ENCODE measurements around the gene PCMTD2. TPM values are rescaled to one million over a fixed set of nuclear protein-coding genes. Genes with fewer than 3 reads are reported as not detected.

PCMTD2 gene
- total RNA-seq, 1 experiment from 2014 or later = 52.0 TPM

DNA sequence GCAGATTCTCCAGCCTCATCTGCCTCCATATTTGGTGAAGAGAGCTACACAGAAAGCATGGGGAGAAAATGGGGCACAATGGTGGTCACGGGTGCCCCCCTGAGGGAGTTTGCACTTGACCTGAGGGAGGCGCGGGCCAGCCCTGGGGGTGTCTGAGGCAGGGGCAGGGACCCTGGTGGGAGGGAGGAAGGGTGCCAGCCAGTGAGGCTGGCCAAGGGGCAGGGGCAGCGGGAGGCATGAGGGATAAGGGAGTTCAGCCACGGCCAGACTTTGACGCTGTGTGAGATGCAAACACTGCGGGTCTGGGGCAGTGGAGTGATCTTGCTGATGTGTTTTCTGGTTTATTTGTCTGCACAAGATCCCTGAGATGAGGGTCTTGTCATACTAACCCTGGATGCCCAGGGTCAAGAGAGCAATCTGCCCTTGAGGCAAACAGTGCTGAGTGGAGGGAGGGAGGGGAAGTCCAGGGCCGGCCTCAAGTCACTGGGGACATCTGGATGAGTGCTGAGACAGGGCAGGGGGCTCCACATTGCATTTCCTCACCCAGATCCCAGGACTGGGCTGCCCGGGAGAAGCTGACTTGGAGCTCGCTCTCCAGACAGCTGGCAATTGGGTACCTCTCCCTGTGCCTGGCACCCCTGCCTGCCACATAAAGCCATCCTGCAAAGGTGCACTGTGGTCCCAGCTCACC lies 8.8 kb upstream of the PCMTD2 start:
- H3K56ac ChIP-seq (ENCODE audit: insufficient read length, low read depth, low read length) = no peak overlapping the region
- no peak overlapping the region for H3K27ac ChIP-seq (ENCODE audit: insufficient read length, low read depth, low read length)
- no peaks in the 10 kb centered on the region for H3K4me1 ChIP-seq (ENCODE audit: insufficient read depth, low read length)
- no peak overlapping the region for H3K4me3 Mint-ChIP-seq
- H3K79me2 ChIP-seq (ENCODE audit: insufficient read depth, low read length) = no peaks in the 10 kb centered on the region
- no peak overlapping the region for H2BK20ac ChIP-seq (ENCODE audit: low read depth, low read length, poor library complexity, severe bottlenecking)
- H3K9me3 Mint-ChIP-seq = no peaks in the 10 kb centered on the region
- no peaks in the 10 kb centered on the region for H3K27me3 ChIP-seq (ENCODE audit: insufficient read depth, low read length)
- no peak overlapping the region for H3K4ac ChIP-seq (ENCODE audit: low read depth, low read length)
- no peaks in the 10 kb centered on the region for H3K79me1 ChIP-seq (ENCODE audit: insufficient read depth, low read depth, low read length, poor library complexity, severe bottlenecking)
- H3K23me2 ChIP-seq (ENCODE audit: insufficient read length, low read depth, low read length, poor library complexity, severe bottlenecking) = no peaks in the 10 kb centered on the region
- H2BK5ac ChIP-seq (ENCODE audit: insufficient read length, low read length) = no peak overlapping the region
- H3K9me3 ChIP-seq (ENCODE audit: control insufficient read depth, low read depth, low read length) = no peaks in the 10 kb centered on the region
- H2BK120ac ChIP-seq (ENCODE audit: low read depth, low read length, poor library complexity, severe bottlenecking) = no peak overlapping the region
- H3K4me2 ChIP-seq (ENCODE audit: insufficient read depth, insufficient read length, low read length) = no peak overlapping the region
- no peak overlapping the region for H2BK15ac ChIP-seq (ENCODE audit: low read depth, low read length)
- peaks cover 44% of the 10 kb centered on the region for H3K27me3 Mint-ChIP-seq (ENCODE audit: low read depth)
- H3K4me1 Mint-ChIP-seq = peaks cover 0 to 4% of the 10 kb centered on the region in 2 experiments; a peak in 1 of 4 replicates
- TF ChIP-seq, protein P1, sequence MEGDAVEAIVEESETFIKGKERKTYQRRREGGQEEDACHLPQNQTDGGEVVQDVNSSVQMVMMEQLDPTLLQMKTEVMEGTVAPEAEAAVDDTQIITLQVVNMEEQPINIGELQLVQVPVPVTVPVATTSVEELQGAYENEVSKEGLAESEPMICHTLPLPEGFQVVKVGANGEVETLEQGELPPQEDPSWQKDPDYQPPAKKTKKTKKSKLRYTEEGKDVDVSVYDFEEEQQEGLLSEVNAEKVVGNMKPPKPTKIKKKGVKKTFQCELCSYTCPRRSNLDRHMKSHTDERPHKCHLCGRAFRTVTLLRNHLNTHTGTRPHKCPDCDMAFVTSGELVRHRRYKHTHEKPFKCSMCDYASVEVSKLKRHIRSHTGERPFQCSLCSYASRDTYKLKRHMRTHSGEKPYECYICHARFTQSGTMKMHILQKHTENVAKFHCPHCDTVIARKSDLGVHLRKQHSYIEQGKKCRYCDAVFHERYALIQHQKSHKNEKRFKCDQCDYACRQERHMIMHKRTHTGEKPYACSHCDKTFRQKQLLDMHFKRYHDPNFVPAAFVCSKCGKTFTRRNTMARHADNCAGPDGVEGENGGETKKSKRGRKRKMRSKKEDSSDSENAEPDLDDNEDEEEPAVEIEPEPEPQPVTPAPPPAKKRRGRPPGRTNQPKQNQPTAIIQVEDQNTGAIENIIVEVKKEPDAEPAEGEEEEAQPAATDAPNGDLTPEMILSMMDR (conservative IDR thresholded peaks at IDR 0.05) = no peak
- H4K91ac ChIP-seq (ENCODE audit: insufficient read length, low read depth, low read length) = no peak overlapping the region
- H3K18ac ChIP-seq (ENCODE audit: insufficient read length, low read depth, low read length) = no peak overlapping the region
- H2AFZ ChIP-seq (ENCODE audit: low read length) = no peak overlapping the region
- DNase-seq = peak; percentile 19
- H4K8ac ChIP-seq (replicated peaks; ENCODE audit: insufficient read length, low read depth, low read length) = no peak overlapping the region
- H4K5ac ChIP-seq (ENCODE audit: insufficient read length, low read depth, low read length) = no peak overlapping the region
- WGBS (ENCODE audit: extremely low coverage, insufficient read length, low lambda C conversion rate) = no CpG with 5 or more reads among the region's 10 CpGs
- H3K27ac Mint-ChIP-seq = no peak overlapping the region
- no peaks in the 10 kb centered on the region for H4K20me1 ChIP-seq (ENCODE audit: control insufficient read depth, insufficient read depth, insufficient read length)
- no peak overlapping the region for H3K9ac ChIP-seq (ENCODE audit: extremely low read depth, insufficient read length, low read length)
- H2AK5ac ChIP-seq (ENCODE audit: insufficient read length, low read length) = no peak overlapping the region
- H3K36me3 Mint-ChIP-seq (ENCODE audit: insufficient read depth in 1 of 3, low read depth in 3 of 3) = peaks cover 0 to 2% (median 0%) of the 10 kb centered on the region in 3 experiments; a peak in 2 of 7 replicates
- H3K14ac ChIP-seq (ENCODE audit: insufficient read depth, low read length) = no peak overlapping the region
- no peak overlapping the region for H3K23ac ChIP-seq (ENCODE audit: insufficient read length, low read depth, low read length)
- no peak overlapping the region for H3T11ph ChIP-seq (ENCODE audit: low read length)
- H2BK12ac ChIP-seq (ENCODE audit: insufficient read length, low read depth, low read length) = no peak overlapping the region
